Left lobe of liver (tissue), 2 donors: ENCODE measurements around the gene INTS14. TPM values are rescaled to one million over a fixed set of nuclear protein-coding genes. Genes with fewer than 3 reads are reported as not detected.

Experiments
- ATAC-seq: fragments of 200-7000 bp; cut with Tn5 transposase; one replicate; pipeline ENCODE4 v1.9.1; 2020; ENCODE audit warnings: mild to moderate bottlenecking, moderate library complexity
- DNase-seq: peaks from one replicate; pipeline ENCODE4 v3.0.0-alpha.2; 2020; ENCODE audit warnings: low spot score
- total RNA-seq: library from RNA; stranded (reverse); gene quantifications from one replicate; pipeline ENCODE4 v1.2.1, GENCODE V29; 2021
- donor health status: DM: no; HTN: no; CAD: no; lungs with moderate emphysema.
- donor health status: DM: no; HTN: yes; CAD: no.

The INTS14 gene
- total RNA-seq, result 14.3 TPM

DNA sequence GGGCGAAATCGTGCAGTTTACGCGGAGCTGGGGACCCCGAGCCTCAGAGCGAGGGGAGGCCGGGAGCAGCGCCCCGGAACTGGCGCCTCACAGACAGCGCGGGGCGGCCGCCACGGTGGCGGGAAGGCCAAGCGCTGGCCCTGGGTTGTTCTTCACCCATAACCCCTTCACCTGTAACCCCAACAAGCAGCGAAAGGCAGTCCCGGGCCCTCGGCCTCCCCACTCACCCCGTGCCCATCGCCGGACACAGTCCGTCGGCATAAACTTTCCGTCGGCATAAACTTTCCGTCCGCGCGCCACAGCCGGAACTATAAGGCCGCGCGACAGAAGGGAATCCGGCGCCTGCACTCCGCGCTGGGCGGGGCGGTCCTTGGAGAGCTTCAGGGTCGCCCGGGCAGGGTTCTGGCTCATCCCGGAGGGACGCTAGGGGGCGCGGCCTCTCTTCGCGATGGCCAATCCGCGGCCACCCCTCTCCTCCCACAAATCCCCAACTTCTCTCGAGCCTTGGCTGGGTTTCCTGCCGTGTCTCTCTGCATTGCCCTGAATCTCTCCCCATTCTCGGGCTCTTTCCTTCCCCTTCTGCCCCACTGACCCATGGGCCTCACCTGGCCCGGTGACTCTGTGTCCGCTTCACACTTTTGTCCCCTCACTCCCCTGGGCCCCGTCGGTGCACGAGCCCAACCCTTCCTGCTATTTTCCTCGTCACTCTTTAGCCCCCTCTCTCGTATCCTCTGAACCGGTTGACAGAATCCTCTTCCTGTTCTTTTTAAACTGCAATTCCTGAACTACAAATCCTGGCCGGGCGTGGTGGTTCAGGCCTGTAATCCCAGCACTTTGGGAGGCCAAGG lies at the start of gene INTS14:
Gene INTS14 (minus strand): TSS at position 261 of the 848 bp plus-strand sequence. CDS start 3,751 bp downstream, outside the sequence.
- DNase-seq, result peak; percentile 98
- ATAC-seq, result peak; percentile 98

DNA sequence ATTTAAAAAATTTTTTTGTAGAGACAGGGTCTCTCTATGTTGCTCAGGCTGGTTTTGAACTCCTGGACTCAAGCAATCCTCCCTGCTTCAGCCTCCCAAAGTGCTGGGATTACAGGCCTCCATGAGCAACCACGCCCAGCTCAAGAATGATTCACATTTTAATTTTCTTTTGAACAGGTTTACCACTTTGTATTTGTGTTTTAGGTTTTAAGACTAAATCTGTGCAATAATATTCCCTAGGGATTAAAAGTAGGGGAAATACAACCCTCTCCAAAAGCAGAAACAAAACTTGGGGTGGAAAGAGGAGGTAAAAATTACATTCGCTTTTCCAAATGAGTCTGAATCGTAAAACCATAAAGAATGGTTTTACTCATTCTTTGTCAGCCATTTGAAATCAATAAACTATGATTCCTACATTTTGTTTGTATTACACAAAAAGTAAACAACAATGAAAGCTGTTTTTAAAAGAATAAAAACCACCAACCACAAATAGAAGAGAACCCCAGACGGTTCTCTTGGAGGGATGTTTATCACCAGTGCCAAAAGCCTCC lies 48.6 kb upstream of the INTS14 start:
- no peak for ATAC-seq
- no peak for DNase-seq

DNA sequence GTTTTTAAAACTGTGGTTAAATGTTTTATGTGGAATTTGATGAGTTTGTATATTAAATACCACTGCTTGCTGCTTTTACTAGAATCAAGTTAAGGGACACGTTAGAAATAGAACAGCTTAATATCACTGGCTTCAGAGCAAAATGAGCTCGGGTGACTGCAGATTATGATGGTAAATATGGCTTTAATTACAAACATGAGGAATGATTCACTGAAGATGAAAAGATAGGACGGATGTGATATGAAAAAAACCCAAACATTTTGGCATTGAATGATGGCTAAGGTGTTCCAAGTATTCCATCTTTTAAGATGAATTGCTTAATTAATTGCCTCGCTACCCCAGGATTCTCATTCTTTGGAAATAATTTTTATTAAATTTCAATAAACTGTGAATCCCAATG lies 44.5 kb upstream of the INTS14 start:
- ATAC-seq (no peak), DNase-seq (no peak)

DNA sequence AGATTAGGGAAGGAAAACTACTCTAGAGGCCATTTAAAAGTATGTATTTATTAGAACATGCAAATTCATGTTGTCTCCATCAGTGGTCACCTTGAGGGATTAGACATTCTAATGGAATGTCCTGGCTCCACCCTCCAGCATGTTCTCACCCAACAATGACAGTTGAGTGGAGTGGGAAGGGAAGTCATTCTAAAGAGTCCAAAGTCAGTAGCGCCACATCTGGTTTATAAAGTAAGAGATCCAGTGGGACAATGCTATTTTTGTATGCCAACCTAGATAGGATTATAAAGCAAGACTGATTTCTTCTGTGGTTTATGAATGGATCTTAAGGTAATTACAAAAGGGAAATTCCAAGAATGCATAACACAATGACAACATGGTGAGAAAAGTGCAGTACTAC lies 44.1 kb upstream of the INTS14 start:
- ATAC-seq (no peak), DNase-seq (no peak)

DNA sequence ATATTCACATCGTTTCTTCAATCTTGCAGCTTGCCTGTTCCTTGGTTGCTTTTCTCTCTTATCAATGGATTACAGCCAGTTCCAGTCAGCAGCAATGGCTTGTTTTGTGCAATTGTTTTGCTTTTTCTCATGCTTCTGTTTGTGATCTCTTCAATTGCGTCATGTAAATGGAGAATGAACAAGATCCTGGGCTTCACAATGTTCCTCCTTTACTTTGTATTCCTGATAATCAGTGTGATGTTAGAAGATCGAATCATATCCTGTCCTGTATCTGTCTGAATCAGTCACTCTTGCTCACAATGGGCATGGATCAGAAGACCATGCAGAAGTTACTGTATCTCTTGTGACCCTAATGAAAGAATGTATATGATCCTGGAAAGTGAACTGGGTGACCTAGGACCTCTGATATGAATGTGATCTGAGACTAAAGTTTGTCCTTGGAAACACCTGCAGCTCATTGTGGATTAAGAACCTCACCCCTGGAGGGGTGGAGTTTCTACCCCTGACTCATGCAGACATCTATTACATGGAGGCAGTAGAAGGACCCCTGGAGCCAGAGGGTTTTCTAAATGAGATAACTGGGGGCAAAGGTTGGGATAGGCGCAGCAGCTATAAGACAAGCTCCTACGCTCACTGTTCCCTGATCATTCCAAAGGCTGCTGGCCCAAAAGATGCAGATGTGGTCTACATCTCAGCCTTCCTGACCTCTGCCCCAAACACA lies 43.0 kb upstream of the INTS14 start:
- DNase-seq (no peak), ATAC-seq (no peak)

DNA sequence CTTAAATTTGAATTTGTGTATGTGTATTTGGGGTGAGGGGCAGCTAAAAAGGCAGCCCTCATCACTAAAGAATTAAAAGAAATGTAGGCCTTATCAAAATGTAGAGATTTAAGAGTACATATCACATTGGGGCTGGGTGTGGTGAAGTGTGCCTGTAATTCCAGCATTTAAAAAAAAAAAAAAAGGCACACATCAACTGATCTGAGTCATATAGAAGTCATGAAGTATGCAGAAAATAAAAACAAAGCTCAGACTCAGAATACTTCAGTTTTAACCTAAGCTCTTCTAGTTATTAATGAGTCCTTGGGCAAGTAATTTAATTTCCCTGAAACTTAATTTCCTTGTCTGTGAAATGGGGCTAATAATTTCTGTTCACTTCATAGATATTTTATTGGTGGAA lies 42.4 kb upstream of the INTS14 start:
- no peak for ATAC-seq

DNA sequence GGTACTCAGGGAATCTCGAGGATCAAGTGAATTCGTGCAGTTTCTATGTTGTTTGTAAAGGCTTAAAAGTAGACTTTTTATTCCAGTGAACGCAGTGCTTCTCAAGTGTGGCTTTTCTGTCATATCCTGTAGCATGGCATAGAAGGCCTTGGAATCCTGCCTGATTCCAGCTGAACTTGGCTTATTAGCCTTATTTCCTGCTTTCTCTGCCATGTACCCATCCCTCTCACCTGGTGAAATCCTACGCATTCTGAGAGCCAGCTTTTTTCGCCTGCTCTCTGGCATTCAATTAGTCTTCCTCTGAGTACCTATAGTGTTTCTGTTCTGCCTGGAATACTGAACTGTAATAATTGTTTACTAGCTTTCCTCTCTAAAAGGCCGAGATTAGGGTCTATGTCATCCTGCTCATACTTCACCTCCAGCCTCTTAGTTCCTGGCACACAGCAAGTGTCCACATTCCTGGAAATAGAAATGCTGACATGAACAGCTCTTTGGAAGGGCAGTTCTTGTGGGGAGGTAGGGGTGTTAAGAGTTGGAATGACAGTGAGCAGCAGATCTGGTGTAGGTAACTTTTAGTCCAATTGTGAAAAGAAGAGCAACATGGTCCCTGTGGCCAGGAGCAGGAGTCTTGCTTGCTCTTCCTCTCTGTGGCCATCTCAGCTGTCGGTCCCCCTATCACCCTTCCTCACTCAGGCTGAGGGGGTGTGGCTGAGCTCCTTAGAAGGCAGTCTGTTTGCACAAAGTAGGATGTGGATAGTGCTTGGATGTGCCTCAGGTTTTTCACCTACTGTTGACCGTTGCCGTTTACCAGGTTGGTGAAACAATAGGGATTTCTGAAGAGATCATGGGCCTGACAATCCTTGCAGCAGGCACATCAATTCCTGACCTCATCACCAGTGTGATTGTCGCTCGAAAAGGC lies 41.2 kb upstream of the INTS14 start:
- ATAC-seq (no peak), DNase-seq (no peak)

More for the DNA sequence above, 42.4 kb upstream of the INTS14 start:
- DNase-seq, result no peak

DNA sequence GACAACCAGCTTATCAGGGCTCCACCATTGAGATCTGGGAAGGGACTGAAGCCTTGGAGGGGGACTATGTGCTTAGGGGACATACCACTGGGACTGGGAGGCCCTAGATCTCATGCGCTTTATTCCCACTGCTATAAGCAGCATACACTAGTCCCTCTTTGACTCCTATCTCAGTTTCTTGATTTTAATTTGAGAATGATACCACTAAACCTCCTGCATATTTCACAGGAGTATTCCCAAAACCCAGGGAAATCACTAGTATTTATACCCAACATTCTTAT lies 40.1 kb upstream of the INTS14 start:
- ATAC-seq (no peak), DNase-seq (no peak)

DNA sequence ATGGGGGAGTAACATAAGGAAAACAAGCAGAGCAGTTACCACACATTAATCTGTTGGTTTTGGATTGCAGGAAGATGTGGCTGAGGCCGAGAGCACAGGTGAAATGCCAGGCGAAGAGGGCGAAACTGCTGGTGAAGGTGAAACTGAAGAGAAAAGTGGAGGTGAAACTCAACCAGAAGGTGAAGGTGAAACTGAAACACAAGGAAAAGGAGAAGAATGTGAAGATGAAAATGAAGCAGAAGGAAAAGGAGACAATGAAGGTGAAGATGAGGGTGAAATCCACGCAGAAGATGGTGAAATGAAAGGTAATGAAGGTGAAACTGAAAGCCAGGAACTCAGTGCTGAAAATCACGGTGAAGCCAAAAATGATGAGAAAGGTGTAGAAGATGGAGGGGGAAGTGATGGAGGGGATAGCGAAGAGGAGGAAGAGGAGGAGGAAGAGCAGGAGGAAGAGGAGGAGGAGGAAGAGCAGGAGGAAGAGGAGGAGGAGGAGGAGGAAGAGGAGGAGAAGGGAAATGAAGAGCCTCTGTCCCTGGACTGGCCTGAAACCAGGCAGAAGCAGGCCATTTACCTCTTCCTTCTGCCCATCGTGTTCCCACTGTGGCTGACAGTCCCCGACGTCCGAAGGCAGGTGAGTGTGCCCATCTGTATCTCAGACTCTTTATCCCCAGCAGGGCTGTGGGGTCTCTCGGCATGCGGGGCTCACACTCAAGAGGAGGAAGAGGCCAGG lies 39.5 kb upstream of the INTS14 start:
- no peak for ATAC-seq
- DNase-seq, result no peak

DNA sequence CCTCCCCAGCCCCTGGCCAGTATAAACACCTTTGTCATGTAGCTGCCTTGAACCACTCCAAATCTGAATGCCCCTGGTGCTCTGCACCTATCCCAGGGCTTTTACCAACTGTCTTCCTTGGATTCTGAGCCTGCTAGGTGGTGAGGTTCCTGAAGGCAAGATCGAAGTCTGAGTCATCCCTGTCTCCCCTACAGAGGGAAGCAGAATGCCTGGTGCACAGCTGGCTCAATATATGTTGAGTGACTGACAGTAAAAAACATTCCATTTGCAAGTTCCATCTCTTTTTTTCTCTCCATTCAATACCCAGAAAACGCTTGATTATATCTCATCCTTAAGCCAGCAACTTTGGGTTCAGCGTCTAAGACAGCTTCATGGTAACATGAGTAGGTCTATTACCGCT lies 35.6 kb upstream of the INTS14 start:
- DNase-seq (no peak), ATAC-seq (no peak)

DNA sequence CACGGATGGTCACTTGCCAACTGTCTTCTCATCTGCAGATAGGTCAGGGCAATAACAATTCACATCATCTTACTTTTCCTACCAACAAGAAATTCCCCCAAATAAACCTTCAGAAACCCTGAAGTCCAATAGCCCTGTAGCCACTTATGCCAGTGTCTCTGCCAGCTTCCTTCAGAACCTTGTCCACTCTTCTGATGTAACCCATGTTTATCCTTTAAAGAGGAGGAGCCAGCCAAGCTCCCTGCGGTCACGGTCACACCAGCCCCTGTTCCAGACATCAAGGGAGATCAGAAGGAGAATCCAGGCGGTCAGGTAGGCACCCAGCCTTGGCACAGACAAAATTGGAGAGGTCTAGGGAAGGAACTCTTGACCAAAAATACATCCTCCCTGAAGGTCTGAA lies 34.5 kb upstream of the INTS14 start:
- no peak for DNase-seq
- peak; percentile 63 for ATAC-seq

DNA sequence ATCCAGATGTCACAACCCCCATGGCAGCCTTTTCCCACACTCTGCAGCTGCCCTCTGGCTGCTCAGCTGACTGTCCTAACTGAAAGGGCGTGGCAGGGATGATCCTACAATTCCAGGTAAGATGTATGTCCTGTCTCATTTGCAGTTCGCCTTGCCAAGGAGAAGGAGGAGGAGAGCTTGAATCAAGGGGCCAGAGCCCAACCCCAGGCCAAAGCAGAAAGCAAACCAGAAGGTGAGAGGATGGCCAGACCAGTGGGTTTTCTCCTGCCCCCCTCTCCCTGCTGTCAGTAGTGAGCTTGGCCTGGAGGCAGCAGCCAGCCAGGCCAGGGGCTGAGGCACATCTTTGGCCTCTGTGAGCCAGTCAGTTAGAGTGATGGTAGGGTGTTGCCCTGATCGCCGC lies 33.4 kb upstream of the INTS14 start:
- ATAC-seq, result no peak
- no peak for DNase-seq

DNA sequence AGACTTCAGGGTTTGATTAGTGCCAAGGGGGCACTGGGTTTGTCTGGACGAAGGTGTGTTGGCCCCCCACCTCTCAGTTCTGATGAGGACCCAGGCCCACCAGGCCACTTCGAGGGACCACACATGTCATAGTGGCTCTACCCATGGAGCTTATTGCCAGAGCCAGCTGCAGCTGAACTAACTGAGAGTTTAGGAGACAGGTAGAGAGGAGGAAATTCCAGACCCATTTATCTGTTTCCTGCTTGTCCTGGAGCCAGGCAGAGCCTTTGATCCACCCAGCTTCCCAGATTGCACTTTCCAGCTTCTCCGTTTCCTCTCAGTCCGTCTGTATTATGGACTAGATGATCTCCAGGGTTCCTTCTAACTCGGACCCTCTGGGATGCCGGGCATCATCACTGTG lies 31.7 kb upstream of the INTS14 start:
- DNase-seq, result no peak
- ATAC-seq, result no peak

DNA sequence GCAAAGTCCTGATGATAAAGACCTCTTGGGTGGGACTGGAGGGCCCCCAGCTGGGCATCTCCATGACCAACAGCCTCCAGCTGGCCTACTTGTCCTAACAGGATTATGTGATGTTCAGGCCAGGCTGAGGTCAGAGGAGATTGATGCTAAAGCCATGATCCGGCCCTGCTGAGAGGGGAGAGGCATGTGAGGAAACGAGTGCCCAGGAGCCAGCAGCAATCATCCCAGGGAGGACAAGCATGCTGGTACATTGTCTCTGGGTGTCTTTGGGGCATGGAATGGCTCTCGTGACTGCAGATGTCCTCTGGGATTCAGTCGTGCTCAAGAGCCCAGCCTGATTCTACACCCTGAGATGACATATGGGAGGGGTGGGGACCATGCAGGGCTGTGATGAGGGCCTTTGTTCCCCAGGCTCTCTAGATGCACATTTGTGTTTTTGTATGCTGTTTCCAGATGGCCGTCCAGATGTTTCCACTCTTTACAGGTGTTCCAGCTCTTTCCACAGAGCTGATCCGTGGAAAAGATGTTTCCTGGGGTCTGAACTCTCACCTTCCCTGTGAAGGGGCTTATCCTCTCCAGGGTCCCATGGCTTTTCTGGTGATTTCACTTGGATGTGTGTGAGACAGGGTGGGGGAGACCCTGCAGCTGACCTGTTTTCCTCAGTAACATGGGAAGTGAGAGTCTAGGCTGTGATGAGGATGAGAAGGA lies 31.0 kb upstream of the INTS14 start:
- ATAC-seq (no peak), DNase-seq (no peak)

DNA sequence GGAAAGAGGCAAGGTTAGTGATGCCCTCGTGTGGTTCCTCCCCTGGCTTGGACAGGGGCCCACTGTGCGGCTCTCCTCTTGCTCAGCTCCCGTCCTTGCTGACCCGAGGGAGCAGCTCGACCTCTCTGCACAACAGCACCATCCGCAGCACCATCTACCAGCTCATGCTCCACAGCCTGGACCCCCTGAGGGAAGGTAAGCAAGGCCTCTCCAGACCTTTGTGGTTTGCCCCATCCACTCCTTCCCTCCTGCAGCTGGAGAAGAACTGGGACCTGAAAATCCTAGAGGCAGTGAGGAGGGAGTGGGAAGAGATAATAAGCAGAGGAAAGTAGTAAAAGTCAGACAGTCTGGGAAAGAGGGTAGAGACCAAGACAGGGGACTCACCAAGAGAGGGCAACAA lies 28.6 kb upstream of the INTS14 start:
- ATAC-seq, result no peak
- no peak for DNase-seq

DNA sequence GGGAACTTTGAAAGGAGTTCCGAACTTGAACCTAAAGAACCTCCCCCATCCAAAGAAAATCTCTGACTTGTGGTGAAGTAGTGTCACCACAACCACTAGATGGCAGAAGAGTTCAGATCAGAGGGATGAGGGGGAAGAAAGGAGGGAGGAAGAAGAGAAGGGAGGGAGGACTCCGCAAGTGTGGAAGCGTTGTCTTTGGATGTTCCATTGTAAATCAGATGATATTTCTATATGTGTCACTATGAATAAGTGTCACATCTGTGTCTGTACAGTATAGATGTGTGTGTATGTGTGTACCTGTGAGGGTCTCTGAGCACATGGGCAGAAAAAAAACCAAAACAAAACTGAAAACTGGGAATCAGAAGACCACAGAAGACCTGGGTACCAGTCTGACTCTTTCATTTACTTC lies 27.8 kb upstream of the INTS14 start:
- DNase-seq, result no peak
- peak; percentile 95 for ATAC-seq

DNA sequence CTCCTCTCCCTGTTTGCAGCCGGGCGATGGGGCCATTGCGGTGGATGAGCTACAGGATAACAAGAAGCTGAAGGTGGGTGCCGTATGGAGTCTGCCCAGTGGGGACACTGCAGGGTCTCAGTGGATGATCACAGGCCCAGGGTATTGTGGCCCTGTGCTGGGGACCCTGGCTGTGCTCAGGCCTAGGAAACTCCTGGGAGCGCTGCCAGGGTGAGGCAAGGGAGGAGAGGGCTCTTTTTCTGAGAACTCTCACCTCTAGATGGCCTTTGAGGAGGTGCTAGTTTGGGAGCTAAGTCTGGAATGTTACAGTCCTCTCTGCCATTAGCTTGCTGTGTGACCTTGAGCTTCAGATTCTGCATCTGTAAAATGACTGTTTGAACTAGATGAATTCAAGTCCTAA lies 27.2 kb upstream of the INTS14 start:
- DNase-seq (no peak), ATAC-seq (peak; percentile 8)

DNA sequence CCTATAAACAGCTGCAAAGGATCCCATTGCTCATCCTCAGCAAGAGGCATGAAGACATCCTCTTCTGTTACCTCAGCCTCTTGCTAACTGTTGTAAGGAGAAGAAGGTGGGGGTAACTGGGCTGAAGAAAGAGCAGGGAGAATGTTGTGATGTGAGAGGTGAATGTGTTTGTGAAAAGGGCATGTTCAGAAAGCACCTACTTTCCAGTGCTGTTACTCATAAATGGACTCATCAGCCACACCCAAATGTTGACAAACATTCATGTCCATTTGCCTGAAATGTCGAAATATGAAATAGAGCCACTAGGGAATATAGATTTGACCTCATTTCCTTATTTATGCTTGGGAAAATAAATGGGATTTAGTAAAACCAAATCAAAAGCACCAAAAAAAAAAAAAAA lies 23.4 kb upstream of the INTS14 start:
- DNase-seq, result no peak
- no peak for ATAC-seq

DNA sequence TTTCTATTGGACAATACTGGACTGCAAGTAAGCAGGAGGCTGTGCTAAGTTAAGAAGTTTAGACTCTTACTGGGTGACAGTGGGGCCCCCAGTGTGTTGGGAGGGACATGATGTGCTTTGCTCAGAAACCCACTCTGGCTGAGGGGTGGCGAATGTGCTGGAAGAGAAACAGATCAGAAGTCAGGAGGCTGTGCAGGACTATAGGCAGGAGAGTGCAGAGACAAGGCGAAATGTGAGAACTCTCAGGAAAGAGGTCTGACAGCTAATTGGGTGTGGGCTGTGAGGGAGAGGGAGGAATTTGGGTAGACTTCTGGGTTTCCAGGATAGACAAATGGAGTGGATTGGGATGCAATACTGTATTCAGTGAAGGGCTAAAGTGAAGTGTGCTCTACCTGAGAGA lies 22.8 kb upstream of the INTS14 start:
- no peak for ATAC-seq
- no peak for DNase-seq

DNA sequence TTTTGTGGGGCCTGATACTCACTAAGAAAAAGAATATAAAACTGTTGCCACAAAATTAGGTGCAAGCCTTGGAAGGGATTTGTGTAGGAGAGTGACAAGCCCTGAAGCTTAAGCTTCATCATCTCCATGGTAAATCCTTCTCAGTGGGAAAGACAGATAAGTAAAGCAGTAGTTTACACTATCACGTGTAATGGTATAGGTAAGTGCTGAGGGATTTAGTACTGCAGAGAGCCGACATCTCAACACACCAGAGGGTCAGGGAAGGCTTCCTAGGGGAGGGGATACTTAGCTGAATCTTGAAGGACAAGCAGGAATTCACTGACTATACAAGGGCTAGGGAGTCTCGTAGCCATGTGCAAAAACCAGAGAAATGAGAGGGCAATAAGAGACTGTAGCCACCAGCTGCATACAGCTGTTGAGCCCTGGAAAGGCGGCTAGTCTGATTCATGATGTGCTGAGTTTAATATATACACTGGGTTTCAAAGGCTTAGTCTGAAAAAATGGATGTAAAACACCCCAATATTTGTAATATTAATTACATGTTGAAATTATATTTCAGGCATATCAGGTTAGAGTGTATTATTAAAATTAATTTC lies 21.9 kb upstream of the INTS14 start:
- no peak for DNase-seq

More for the DNA sequence above, 21.9 kb upstream of the INTS14 start:
- ATAC-seq, result no peak
